Hepatic stellate cell (primary cell): Measurements from ENCODE around the gene IGFALS.

Experiments used
- DNase-seq: peaks from one replicate; pipeline ENCODE4 v3.0.0; 2011; ENCODE audit warnings: low spot score

Gene IGFALS

DNA sequence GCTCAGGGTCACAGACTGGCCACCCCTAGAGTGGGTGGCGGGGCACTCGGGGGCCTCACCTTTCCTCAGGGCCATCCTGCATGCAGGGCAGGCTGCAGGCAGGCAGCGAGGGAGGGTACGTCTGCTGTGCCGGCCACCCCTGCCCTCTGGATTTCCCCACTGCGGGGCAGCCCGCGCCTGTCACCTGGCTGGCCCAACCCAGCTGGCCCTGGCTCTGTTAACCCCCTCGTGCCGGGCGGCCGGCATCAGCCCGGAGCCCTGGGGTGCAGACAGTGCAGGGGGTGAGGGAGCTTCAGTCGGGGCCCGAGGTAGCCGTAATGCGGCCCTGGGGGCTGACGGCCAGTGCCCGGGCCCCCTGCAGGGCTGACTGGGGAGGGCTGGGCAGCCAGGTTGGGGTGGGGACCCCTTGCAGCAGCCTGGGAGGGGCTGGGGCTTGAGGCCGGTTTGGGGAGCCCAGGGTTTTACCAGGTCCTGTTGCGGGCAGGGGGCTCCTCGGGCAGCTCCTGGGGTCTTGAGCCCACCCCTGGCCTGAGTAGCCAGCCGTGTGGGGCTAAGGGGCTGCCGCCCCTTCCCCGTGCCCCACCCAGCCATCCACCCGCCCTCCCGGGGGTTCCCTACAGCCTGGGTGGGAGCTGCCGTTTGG is at the start of gene IGFALS:
IGFALS (minus strand) TSS at position 128 of the 643 bp plus-strand sequence; CDS start at position 75, 53 bp downstream.
- no peak for DNase-seq

DNA sequence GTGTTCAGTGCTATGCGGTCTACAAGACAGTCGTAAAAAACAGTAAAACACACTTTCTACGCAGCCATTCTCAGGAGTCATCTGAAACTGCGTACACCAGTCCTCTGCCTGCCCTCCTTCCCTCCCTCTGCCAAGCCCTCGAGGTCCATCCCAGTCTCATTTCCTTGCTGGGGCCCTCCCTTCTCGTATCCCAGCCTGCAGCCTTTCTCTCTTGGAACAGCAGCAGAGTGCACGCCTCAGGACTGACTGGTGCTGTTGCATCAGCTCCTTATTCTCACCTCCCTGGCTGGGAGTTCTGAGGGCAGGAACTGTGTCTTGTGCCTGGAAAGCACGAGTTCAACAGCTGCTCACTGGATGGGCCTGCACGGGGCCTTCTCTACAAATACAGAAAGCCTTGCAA is 46.0 kb upstream of the IGFALS start:
- no peak for DNase-seq

DNA sequence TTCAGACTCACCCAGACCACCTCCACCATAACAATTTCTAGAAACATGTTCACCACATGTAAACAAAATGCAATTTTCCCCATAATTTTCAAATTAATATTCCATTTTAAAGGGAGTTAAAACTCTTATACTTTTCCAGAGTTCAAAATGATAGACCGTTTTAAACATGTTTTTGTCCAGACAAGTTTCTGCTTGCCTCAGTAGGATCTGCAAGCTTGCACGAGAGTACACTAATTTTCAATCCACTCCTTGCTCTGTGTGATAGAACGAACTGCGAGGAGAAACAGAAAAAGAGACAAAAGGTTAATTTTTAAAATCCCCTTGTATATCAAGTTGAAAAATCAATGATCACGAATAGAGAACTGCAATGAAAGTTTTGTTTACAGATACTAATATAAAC is 40.6 kb upstream of the IGFALS start:
- no peak for DNase-seq

DNA sequence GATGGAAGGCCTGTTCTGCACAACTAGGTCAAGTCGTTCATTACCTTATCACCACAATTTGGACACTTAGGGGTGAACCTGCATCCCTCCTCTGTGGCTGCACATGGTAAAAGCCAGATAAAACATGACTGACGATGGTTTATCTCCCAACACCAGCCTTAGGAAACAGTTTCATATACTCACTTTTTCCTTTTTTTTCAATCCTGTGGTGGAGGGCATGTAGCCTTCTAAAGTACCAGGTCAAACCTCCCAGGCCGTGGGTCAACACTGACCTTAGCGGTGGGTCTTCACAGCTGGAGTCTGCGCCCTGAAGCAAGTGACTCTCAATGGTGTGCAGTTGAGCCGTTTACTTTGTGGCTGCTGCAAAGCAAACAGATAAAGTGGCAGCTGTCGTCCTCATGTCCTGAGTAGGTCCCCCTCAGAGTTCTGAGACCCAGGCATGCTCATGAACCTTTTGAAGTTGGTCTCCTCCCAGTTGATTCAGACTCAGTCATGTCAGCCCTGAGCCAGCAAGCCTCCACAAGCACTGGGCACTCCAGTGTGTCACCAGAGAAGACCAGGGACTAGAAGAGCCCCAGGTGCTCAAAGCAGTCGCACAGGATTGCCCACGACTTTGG is 39.4 kb upstream of the IGFALS start:
- DNase-seq = no peak

DNA sequence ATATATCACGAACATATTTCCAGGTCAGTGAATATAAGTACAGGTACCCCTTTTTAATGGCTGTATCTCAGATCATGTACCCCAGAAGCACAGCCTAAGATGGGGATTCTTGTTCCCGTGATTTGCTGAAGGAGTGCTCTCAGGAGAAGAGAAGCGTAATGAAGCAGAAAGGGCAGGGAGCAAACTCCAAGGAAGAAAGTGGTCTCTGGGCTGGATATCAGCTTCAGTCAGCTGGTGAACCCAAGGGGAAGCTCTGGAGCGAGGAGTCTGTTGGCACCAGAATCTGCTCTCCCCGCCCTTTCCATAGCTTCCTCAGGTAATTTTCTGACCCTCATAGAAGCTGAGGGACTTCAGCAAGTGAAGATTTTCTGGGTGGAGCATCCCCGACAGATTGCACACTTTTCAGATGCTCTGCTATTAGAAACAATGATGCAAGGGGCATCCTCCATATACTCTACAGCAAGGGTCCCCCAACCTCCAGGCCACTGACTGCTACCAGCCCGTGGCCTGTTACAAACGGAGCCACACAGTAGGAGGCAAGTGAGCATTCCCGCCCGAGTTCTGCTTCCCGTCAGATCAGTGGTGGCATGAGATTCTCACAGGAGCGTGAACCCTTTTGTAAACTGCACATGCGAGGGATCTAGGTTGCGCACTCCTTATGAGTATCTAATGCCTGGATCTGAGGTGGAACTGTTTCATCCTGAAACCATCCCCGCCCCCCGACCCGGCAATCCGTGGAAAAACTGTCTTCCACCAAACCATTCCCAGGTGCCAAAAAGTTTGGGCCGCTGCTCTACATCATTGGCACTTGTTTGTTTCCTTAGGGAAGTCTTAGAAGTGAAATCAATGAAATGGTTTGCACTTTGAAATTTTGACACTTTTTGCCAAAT is 37.9 kb upstream of the IGFALS start:
- no peak for DNase-seq

DNA sequence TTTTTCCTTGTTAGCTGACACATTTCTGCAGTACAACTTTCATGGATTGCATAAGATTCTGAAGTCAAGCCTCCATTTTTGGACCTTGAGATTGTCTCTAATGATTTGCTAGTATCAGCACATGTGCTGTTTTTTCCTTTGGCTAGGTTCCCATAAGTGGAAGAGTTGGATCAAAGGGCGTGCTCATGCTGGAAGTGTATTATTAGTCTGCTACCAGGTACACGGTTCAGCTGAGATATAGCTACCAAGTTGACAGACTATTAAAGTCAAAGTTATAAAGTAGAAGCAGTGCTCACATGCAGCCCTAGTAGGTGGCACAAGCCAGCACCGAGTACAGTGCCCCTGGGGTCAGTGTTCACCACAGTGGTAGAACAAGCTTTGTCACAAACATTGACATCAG is 36.7 kb upstream of the IGFALS start:
- no peak for DNase-seq

DNA sequence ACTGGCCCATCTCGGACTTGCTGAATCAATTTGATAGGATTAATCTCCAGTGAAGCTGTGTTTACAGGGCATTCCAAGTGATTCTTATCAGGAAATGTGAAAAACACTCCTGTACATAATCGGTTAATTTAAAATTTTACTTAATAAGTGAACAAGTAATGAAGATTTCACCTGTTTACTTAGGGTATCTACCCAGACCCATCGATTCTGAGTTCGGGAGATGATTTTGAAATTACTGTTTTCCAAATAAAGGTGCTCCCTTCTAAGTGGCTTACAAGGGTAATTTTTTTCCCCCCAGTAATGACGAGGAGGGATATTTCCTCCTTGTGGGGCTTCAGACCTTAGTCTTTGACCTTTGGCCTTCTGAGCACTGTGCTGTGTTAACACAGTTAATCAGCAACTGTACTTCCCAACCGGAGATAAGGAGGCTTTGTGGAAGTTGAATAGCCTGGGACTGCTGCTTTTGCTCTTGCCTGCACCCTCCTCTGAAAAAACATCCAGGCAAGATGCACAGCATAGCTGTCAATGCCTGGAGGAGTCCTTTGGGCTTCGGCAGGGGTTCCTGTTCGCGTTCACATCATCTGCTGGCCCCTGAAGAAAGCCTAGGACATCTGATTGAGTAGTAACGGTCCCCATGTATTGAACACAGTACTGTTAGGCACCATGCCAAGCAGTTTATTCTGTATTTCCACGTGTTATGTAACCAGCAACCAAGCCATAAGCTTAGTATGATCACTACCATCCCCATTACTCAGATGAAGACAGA is 35.3 kb upstream of the IGFALS start:
- DNase-seq = no peak

DNA sequence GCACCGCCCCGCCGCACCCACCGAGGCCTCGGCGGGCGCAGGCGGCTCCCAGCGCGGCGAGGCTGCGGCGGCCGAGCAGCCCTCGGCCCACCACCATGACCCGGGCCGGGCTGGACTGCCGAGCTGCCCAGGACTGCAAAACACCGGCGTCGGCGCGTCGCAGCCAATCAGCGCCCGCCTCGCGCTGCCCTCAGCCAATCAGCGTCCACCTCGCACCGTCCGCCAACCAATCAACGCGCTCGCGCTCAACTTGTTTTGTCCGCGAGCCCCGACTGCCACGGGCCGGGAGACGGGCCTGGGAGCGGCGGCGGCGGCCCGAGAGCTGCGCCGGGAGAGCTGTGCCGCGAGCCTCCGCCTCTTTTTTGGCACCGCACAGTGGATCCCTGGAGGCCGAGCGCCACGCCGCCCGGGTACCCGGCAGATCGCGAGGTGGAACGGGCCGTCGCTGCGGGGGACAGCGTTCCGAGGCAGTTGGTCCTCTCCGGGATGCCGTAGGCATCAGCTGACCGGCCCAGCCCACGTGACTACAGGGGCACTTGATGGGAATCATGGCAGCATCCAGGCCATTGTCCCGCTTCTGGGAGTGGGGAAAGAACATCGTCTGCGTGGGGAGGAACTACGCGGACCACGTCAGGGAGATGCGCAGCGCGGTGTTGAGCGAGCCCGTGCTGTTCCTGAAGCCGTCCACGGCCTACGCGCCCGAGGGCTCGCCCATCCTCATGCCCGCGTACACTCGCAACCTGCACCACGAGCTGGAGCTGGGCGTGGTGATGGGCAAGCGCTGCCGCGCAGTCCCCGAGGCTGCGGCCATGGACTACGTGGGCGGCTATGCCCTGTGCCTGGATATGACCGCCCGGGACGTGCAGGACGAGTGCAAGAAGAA is 33.4 kb upstream of the IGFALS start, which contains the start of the genes FAHD1 and HAGH:
FAHD1 (plus strand) TSS at position 516 of the 883 bp plus-strand sequence; CDS start at position 549, 33 bp downstream.
HAGH (minus strand) TSS at position 135 of the 883 bp plus-strand sequence; CDS start at position 97, 38 bp downstream.
- peak; percentile 100 for DNase-seq

DNA sequence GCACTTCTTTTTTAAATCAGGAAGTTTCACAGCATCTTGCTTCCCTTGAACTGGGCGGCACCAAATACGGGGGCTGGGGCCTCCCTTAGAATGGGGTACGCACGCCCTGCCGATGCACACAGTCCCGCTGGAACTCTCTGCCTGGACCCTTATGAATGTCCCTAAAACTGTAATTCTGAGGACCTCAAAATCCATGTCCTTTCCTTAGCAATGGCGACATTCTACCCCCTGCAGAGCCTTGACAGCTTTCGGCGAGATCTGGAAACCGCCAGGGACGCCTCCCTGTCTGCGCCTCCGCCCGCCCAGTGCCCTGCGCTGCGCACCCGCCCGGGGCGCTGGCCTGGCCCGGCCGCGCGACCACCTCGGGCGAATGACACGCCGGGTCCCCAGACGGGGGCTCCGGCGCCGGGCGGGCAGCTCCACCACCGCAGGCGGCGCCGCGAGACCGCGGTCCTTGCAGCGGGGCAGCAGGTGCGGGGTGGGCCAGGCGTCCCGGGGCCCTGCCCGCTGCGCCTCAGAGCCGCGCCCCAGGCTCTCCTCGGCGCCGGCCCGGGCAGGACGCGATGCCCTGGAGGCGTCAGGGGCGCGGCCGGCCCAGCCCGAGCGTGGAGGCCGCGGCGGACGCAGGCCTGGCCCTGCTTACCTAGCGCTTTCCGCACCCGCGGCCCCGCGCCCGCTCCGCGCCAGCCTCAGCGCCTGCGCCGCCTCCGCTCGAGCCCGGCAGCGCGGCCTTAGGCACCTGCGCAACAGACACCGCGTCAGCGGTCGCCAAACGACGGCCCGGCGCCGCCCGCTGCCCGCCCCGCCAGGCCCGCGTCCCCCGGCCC is 32.6 kb upstream of the IGFALS start:
- DNase-seq = peak; percentile 57

DNA sequence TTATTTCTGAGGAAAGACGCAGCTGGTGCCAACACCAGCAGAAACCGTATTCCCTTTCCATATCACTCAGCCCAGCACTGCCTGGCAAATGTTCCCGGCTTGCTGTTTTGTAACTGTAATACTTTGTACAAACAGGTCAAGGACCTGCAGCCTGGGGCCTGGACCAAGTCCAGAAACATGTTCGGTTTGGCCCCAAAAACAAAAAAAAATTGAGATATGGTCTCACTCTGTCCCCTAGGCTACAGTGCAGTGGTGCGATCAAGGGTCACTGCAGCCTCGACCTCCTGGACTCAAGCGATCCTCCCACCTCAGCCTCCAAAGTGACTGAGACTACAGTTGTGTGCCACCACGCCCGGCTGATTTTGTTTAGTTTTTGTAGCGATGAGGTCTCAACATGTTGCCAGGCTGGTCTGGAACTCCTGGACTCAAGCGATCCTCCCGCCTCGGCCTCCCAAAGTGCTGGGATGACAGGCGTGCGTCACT is 31.9 kb upstream of the IGFALS start:
- no peak for DNase-seq

DNA sequence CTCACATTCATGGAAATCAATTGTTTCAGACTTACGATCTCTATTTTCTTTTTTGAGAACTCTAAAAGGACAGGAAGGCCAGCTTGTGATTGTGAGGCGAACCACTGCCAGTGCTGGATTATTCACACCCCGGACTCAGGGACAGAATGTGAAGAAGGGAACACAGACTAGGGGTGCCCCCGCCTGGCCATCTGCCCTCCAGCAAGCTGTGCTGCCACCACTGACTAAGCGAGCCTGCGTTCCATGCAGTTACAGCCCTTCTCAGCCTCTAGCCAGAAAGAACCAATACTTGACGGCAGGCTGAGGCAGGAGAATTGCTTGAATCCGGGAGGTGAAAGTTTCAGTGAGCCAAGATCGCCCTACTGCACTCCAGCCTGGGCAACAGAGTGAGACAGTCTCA is 30.3 kb upstream of the IGFALS start:
- DNase-seq = peak; percentile 34

DNA sequence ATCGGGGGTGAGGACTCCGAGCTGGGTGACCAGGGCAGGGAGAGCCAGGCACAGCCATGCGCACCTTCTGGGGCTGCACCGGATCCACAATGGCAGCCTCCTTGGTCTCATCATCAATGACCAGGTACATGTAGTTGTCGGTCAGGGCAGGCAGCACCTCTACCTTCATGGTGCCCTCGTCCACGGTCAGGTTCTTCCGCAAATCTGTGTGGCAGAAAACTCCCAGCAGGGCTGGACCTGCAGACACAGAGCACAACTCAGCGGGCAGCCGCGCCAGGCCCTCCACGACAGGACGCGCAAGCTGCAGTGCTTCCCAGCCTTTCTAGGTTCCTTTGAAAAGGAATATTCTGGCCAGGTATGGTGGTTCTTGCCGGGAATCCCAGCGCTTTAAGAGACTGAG is 29.3 kb upstream of the IGFALS start:
- DNase-seq = no peak

DNA sequence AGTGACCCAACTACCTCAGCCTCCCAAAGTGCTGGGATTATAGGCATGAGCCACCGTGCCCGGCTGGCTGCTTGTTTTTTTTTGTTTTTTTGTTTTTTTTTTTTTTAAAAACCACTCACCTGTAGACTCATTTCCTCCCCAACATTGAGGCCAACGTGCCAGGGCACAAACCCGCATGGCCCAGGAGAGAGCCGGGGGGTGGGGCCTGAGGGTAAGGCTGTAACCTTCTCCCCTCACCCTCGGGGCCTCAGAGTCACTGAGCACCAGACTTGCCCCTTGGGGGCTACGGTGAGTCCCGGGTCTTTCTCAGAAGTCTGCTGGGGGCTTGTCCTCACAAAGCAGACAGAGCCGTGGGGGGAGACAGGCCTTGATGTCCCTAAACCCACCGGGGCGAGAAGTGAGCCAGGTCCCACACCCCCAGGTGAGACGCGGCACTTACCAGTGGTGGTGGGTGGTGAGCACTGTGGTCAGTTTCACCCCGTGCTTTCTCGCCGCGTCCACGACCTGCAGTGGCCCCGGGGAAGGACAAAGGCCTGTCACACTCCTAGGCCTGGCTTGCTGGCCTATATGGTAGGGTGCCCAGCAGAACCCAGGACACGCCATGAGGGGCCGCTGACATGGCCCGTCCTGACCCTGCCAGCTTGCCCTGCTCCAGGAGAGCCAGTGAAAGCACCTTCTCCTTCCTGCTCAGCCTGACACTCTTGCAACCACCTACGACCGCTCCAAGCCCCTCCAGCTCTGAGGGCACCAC is 28.5 kb upstream of the IGFALS start:
- no peak for DNase-seq

DNA sequence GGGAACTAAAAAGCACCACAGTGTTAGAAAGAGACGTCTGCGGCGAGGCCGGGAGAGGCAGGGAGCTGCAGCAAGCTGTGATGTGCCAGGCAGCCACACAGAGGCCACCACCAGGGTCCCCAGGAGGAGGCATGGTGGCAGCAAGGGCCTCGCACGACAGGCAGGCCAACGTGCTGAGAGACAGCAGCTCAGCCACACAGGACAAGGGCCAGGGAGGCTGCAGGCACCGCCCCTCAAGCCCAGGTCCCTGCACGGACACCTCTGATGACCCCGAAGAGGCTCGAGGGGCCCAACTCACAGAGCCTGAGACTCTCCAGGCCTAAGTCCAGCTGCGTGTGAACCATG is 27.4 kb upstream of the IGFALS start:
- DNase-seq = no peak

DNA sequence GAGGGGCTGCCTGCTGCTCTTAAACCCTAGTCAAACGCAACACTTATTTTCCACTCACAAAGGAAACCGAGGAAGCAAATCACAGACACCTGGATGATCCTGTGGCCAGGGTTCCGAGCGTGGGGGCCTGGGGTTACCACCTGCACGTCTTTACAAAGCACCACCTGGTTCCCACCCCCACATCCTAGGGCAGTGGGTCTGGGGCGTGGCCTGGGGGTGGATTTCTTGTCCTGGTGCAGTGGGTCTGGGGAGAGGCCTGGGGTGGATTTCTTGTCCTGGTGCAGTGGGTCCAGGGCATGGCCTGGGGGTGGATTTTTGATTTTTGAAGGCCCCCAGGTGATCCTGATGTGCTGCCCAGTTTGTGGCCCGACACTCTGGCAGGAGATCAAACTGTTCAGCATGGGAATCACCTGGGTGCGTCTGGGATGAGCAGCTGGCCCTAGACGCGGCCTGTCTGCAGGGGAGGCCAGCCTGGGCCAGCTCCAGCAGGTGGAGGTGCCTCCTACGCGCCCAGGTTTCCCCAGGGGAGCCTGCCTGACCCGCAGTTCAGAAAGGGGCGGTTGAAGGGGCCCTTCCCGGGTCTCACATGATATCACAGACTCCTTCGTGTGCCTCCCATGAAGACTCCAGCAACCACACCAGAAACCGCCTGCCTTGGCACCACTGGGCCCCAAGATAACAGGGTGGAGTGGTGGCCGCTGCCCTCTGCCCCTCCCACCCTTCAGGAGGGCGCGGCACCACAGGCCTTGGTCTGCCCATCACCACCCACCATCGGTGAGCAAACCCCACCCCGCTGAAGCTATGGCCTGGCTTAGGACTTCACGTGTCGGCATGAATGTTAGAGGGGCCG is 26.8 kb upstream of the IGFALS start:
- no peak for DNase-seq

DNA sequence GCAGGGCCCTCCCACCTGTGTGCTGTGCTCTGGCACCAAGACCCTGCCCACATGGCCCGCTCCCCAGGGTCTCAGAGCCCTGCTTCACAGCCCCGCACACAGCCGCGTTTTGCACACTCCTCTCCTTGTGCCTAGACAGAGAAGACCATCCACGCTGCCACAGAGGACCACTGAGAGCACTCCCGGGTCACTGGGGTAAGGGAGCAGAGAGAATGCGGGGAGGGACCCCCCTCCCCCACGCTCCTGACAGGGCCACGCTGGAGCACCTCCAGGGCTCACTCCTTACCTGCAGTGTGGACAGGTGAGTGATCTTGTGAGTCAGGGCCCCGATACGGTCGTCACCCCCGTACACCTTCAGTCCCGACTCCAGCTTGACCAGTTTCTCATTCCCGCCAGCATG is 26.1 kb upstream of the IGFALS start:
- no peak for DNase-seq

DNA sequence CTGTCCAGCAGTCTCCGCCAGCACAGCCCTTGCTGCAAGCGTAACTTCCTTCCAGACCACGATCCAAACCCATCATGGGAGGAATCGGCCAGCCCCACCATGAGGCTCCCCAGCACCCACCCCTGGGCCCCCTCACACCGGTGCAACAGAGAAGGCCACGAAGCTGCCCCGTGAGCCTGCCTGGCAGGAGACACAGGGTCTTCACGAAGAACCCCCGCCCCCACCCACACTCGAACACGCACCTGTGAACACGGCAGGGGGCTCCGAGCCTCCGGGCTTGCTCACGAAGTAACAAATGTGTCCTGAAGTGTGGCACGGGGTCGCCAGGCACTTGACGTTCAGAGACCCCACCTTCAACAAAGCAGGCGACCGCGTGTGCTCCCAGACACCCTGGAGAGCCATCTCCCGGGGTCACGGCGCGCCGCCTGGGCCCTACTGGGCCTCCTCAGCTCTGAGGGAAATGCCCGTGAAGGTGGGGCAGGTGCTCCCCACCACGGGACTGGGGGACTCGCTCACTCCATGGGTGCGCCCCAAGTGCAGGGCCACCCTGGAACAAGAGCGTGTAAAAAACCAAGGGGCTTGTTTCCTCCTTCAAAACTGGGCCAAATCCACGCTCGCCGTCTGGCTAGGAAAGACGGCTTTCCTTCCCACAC is 25.5 kb upstream of the IGFALS start:
- no peak for DNase-seq
